ENCODE data around the gene GATAD2A. TPM values are rescaled to one million over a fixed set of nuclear protein-coding genes. Genes with fewer than 3 reads are reported as not detected.

GATAD2A gene
- total RNA-seq, 1 experiment from 2014 or later: 189 TPM

GRCh38 chr19:19528721-19529490, 123.4 kb downstream of the GATAD2A start, which contains the start of gene YJEFN3:
YJEFN3 (plus strand) TSS chr19:19528911; CDS start chr19:19528933, 22 bp downstream.
- peaks cover 13 to 59% (median 44%) of the 10 kb centered on the region in 3 experiments; a peak in 6 of 7 replicates for H3K36me3 Mint-ChIP-seq (ENCODE audit: insufficient read depth in 1 of 3, low read depth in 3 of 3)
- peak within 1 kb of the TSS in 1 of 2 experiments; percentile 16; a peak in 1 of 5 replicates for H3K4me3 Mint-ChIP-seq
- no peaks in the 10 kb centered on the region for H3K27me3 ChIP-seq (ENCODE audit: insufficient read depth, low read length)
- H3K23ac ChIP-seq (ENCODE audit: insufficient read length, low read depth, low read length): no peak within 1 kb of the TSS
- H3K9me3 Mint-ChIP-seq: no peaks in the 10 kb centered on the region
- H3K4ac ChIP-seq (ENCODE audit: low read depth, low read length): no peak within 1 kb of the TSS
- no CpG with 5 or more reads among the region's 50 CpGs for WGBS (ENCODE audit: extremely low coverage, insufficient read length, low lambda C conversion rate)
- no peak within 1 kb of the TSS for H2BK120ac ChIP-seq (ENCODE audit: low read depth, low read length, poor library complexity, severe bottlenecking)
- H4K91ac ChIP-seq (ENCODE audit: insufficient read length, low read depth, low read length): no peak within 1 kb of the TSS
- no peak within 1 kb of the TSS for H2BK15ac ChIP-seq (ENCODE audit: low read depth, low read length)
- no peak within 1 kb of the TSS for H2BK5ac ChIP-seq (ENCODE audit: insufficient read length, low read length)
- no peaks in the 10 kb centered on the region for H3K79me2 ChIP-seq (ENCODE audit: insufficient read depth, low read length)
- H3K9me3 ChIP-seq (ENCODE audit: control insufficient read depth, low read depth, low read length): no peaks in the 10 kb centered on the region
- no peak within 1 kb of the TSS for H3T11ph ChIP-seq (ENCODE audit: low read length)
- H4K5ac ChIP-seq (ENCODE audit: insufficient read length, low read depth, low read length): no peak within 1 kb of the TSS
- no peak within 1 kb of the TSS for H3K14ac ChIP-seq (ENCODE audit: insufficient read depth, low read length)
- H2BK20ac ChIP-seq (ENCODE audit: low read depth, low read length, poor library complexity, severe bottlenecking): no peak within 1 kb of the TSS
- no peak within 1 kb of the TSS for H4K8ac ChIP-seq (replicated peaks; ENCODE audit: insufficient read length, low read depth, low read length)
- H3K18ac ChIP-seq (ENCODE audit: insufficient read length, low read depth, low read length): no peak within 1 kb of the TSS
- no peak within 1 kb of the TSS for H2AFZ ChIP-seq (ENCODE audit: low read length)
- H3K56ac ChIP-seq (ENCODE audit: insufficient read length, low read depth, low read length): no peak within 1 kb of the TSS
- DNase-seq: peak; percentile 91
- H3K79me1 ChIP-seq (ENCODE audit: insufficient read depth, low read depth, low read length, poor library complexity, severe bottlenecking): peaks cover 5% of the 10 kb centered on the region
- no peak within 1 kb of the TSS for H3K4me2 ChIP-seq (ENCODE audit: insufficient read depth, insufficient read length, low read length)
- peaks cover 3% of the 10 kb centered on the region for H4K20me1 ChIP-seq (ENCODE audit: control insufficient read depth, insufficient read depth, insufficient read length)
- H2BK12ac ChIP-seq (ENCODE audit: insufficient read length, low read depth, low read length): no peak within 1 kb of the TSS
- no peaks in the 10 kb centered on the region for H3K4me1 ChIP-seq (ENCODE audit: insufficient read depth, low read length)
- H3K27ac Mint-ChIP-seq: peak within 1 kb of the TSS in 2 of 3 experiments; percentile 73 to 80; a peak in 4 of 7 replicates
- H3K9ac ChIP-seq (ENCODE audit: extremely low read depth, insufficient read length, low read length): no peak within 1 kb of the TSS
- H3K27ac ChIP-seq (ENCODE audit: insufficient read length, low read depth, low read length): no peak within 1 kb of the TSS
- H3K27me3 Mint-ChIP-seq (ENCODE audit: low read depth): peaks cover 6% of the 10 kb centered on the region
- peaks cover 13 to 31% of the 10 kb centered on the region in 2 experiments for H3K4me1 Mint-ChIP-seq
- H3K23me2 ChIP-seq (ENCODE audit: insufficient read length, low read depth, low read length, poor library complexity, severe bottlenecking): no peaks in the 10 kb centered on the region
- no peak within 1 kb of the TSS for H2AK5ac ChIP-seq (ENCODE audit: insufficient read length, low read length)
- no peak for TF ChIP-seq CTCF (conservative IDR thresholded peaks at IDR 0.05)
